ENCODE results near the gene SH3PXD2A. TPM values are rescaled to one million over a fixed set of nuclear protein-coding genes. Genes with fewer than 3 reads are reported as not detected.

The SH3PXD2A gene
- total RNA-seq, 1 experiment from 2014 or later, result 4.5 TPM

GRCh38 chr10:103677486-103678177 lies 177.7 kb downstream of the SH3PXD2A start:
- Histone ChIP-seq H3K9ac (ENCODE audit: extremely low read depth, insufficient read length, low read length) (no peak overlapping the region), H2BK20ac (ENCODE audit: low read depth, low read length, poor library complexity, severe bottlenecking) (no peak overlapping the region), H4K5ac (ENCODE audit: insufficient read length, low read depth, low read length) (no peak overlapping the region), H2AK5ac (ENCODE audit: insufficient read length, low read length) (no peak overlapping the region), H3K18ac (ENCODE audit: insufficient read length, low read depth, low read length) (no peak overlapping the region), H3K9me3 (ENCODE audit: control insufficient read depth, low read depth, low read length) (no peaks in the 10 kb centered on the region), H3K4me2 (ENCODE audit: insufficient read depth, insufficient read length, low read length) (no peak overlapping the region), H3K56ac (ENCODE audit: insufficient read length, low read depth, low read length) (no peak overlapping the region), H3K27me3 (ENCODE audit: insufficient read depth, low read length) (no peaks in the 10 kb centered on the region), H4K20me1 (ENCODE audit: control insufficient read depth, insufficient read depth, insufficient read length) (no peaks in the 10 kb centered on the region), H2BK15ac (ENCODE audit: low read depth, low read length) (no peak overlapping the region), H3T11ph (ENCODE audit: low read length) (no peak overlapping the region), H3K14ac (ENCODE audit: insufficient read depth, low read length) (no peak overlapping the region), H3K79me1 (ENCODE audit: insufficient read depth, low read depth, low read length, poor library complexity, severe bottlenecking) (no peaks in the 10 kb centered on the region), H4K91ac (ENCODE audit: insufficient read length, low read depth, low read length) (no peak overlapping the region), H3K4ac (ENCODE audit: low read depth, low read length) (no peak overlapping the region), H2BK120ac (ENCODE audit: low read depth, low read length, poor library complexity, severe bottlenecking) (no peak overlapping the region), H2AFZ (ENCODE audit: low read length) (no peak overlapping the region), H3K27ac (ENCODE audit: insufficient read length, low read depth, low read length) (no peak overlapping the region), H2BK12ac (ENCODE audit: insufficient read length, low read depth, low read length) (no peak overlapping the region), H3K4me1 (ENCODE audit: insufficient read depth, low read length) (no peaks in the 10 kb centered on the region), H2BK5ac (ENCODE audit: insufficient read length, low read length) (no peak overlapping the region), H4K8ac (replicated peaks; ENCODE audit: insufficient read length, low read depth, low read length) (no peak overlapping the region), H3K23me2 (ENCODE audit: insufficient read length, low read depth, low read length, poor library complexity, severe bottlenecking) (no peaks in the 10 kb centered on the region), H3K79me2 (ENCODE audit: insufficient read depth, low read length) (no peaks in the 10 kb centered on the region), H3K23ac (ENCODE audit: insufficient read length, low read depth, low read length) (no peak overlapping the region)
- no peak for TF ChIP-seq CTCF (conservative IDR thresholded peaks at IDR 0.05)
- Mint-ChIP-seq H3K4me1 (peaks cover 15 to 36% of the 10 kb centered on the region in 2 experiments), H3K27me3 (ENCODE audit: low read depth) (no peaks in the 10 kb centered on the region), H3K27ac (no peak overlapping the region; a peak in 1 of 7 replicates), H3K36me3 (ENCODE audit: insufficient read depth in 1 of 3, low read depth in 3 of 3) (no peaks in the 10 kb centered on the region), H3K9me3 (no peaks in the 10 kb centered on the region), H3K4me3 (no peak overlapping the region)
- no peak for DNase-seq
- WGBS (ENCODE audit: extremely low coverage, insufficient read length, low lambda C conversion rate), result no CpG with 5 or more reads among the region's 13 CpGs

Measured in H9 (cell line).